Measurements from ENCODE around the gene SSBP3.
"Not testable (repeated sequence)": the region's sequence is repeated elsewhere in the genome, so short reads cannot be mapped to it uniquely, and the experiment has no call there.

The SSBP3 gene

GRCh38 chr1:54429838-54430237 is 23.6 kb upstream of the SSBP3 start:
- no peak overlapping the region for H3K9ac ChIP-seq (ENCODE audit: low read depth in 1 of 2, low read length in 2 of 2)
- no peaks in the 10 kb centered on the region for H3K27me3 ChIP-seq (ENCODE audit: control insufficient read depth in 2 of 2, insufficient read depth in 2 of 2, low read length in 2 of 2)
- H3K27ac ChIP-seq (ENCODE audit: low read depth in 2 of 2, low read length in 2 of 2), result no peak overlapping the region
- H3K9me3 ChIP-seq (ENCODE audit: control insufficient read depth in 2 of 2, low read length in 2 of 2), result no peaks in the 10 kb centered on the region
- H3K4me3 ChIP-seq (ENCODE audit: low read length in 2 of 2), result no peak overlapping the region
- H3K36me3 ChIP-seq (ENCODE audit: control insufficient read depth in 2 of 2, insufficient read depth in 2 of 2, low read length in 2 of 2), result no peaks in the 10 kb centered on the region
- no peaks in the 10 kb centered on the region for H3K4me1 ChIP-seq (ENCODE audit: control insufficient read depth in 2 of 2, insufficient read depth in 2 of 2, low read length in 2 of 2)

GRCh38 chr1:54428837-54429518 is 22.8 kb upstream of the SSBP3 start:
- Histone ChIP-seq H3K27me3 (ENCODE audit: control insufficient read depth in 2 of 2, insufficient read depth in 2 of 2, low read length in 2 of 2) (no peaks in the 10 kb centered on the region), H3K36me3 (ENCODE audit: control insufficient read depth in 2 of 2, insufficient read depth in 2 of 2, low read length in 2 of 2) (no peaks in the 10 kb centered on the region)

GRCh38 chr1:54425152-54425584 is 19.0 kb upstream of the SSBP3 start:
- Histone ChIP-seq H3K4me3 (ENCODE audit: low read length in 2 of 2) (no peak overlapping the region), H3K9ac (ENCODE audit: low read depth in 1 of 2, low read length in 2 of 2) (peak overlapping the region in 1 of 2 donors; percentile 33), H3K36me3 (ENCODE audit: control insufficient read depth in 2 of 2, insufficient read depth in 2 of 2, low read length in 2 of 2) (no peaks in the 10 kb centered on the region), H3K4me1 (ENCODE audit: control insufficient read depth in 2 of 2, insufficient read depth in 2 of 2, low read length in 2 of 2) (peaks cover 4% of the 10 kb centered on the region in 2 donors), H3K27ac (ENCODE audit: low read depth in 2 of 2, low read length in 2 of 2) (peak overlapping the region; percentile 51 to 63), H3K27me3 (ENCODE audit: control insufficient read depth in 2 of 2, insufficient read depth in 2 of 2, low read length in 2 of 2) (no peaks in the 10 kb centered on the region), H3K9me3 (ENCODE audit: control insufficient read depth in 2 of 2, low read length in 2 of 2) (no peaks in the 10 kb centered on the region)

More at GRCh38 chr1:54428837-54429518, 22.8 kb upstream of the SSBP3 start:
- Histone ChIP-seq H3K4me1 (ENCODE audit: control insufficient read depth in 2 of 2, insufficient read depth in 2 of 2, low read length in 2 of 2) (peaks cover 4% of the 10 kb centered on the region in 2 donors), H3K9me3 (ENCODE audit: control insufficient read depth in 2 of 2, low read length in 2 of 2) (no peaks in the 10 kb centered on the region), H3K4me3 (ENCODE audit: low read length in 2 of 2) (no peak overlapping the region), H3K9ac (ENCODE audit: low read depth in 1 of 2, low read length in 2 of 2) (no peak overlapping the region), H3K27ac (ENCODE audit: low read depth in 2 of 2, low read length in 2 of 2) (no peak overlapping the region)

- no peaks in the 10 kb centered on the region for H3K27me3 ChIP-seq (ENCODE audit: control insufficient read depth in 2 of 2, insufficient read depth in 2 of 2, low read length in 2 of 2)
These were observed 18.2 kb upstream of the SSBP3 start for GRCh38 chr1:54424398-54424797.

GRCh38 chr1:54421101-54421504 is 14.9 kb upstream of the SSBP3 start:
- peaks cover 4 to 14% of the 10 kb centered on the region in 2 donors for H3K4me1 ChIP-seq (ENCODE audit: control insufficient read depth in 2 of 2, insufficient read depth in 2 of 2, low read length in 2 of 2)
- no peaks in the 10 kb centered on the region for H3K36me3 ChIP-seq (ENCODE audit: control insufficient read depth in 2 of 2, insufficient read depth in 2 of 2, low read length in 2 of 2)
- no peak overlapping the region for H3K9ac ChIP-seq (ENCODE audit: low read depth in 1 of 2, low read length in 2 of 2)
- no peaks in the 10 kb centered on the region for H3K27me3 ChIP-seq (ENCODE audit: control insufficient read depth in 2 of 2, insufficient read depth in 2 of 2, low read length in 2 of 2)
- H3K9me3 ChIP-seq (ENCODE audit: control insufficient read depth in 2 of 2, low read length in 2 of 2), result no peaks in the 10 kb centered on the region
- H3K4me3 ChIP-seq (ENCODE audit: low read length in 2 of 2), result no peak overlapping the region
- no peak overlapping the region for H3K27ac ChIP-seq (ENCODE audit: low read depth in 2 of 2, low read length in 2 of 2)

More at GRCh38 chr1:54424398-54424797, 18.2 kb upstream of the SSBP3 start:
- Histone ChIP-seq H3K9ac (ENCODE audit: low read depth in 1 of 2, low read length in 2 of 2) (no peak overlapping the region), H3K4me3 (ENCODE audit: low read length in 2 of 2) (no peak overlapping the region), H3K36me3 (ENCODE audit: control insufficient read depth in 2 of 2, insufficient read depth in 2 of 2, low read length in 2 of 2) (no peaks in the 10 kb centered on the region), H3K4me1 (ENCODE audit: control insufficient read depth in 2 of 2, insufficient read depth in 2 of 2, low read length in 2 of 2) (peaks cover 4% of the 10 kb centered on the region in 2 donors), H3K27ac (ENCODE audit: low read depth in 2 of 2, low read length in 2 of 2) (peak overlapping the region in 1 of 2 donors; percentile 63), H3K9me3 (ENCODE audit: control insufficient read depth in 2 of 2, low read length in 2 of 2) (no peaks in the 10 kb centered on the region)

GRCh38 chr1:54418598-54418997 is 12.4 kb upstream of the SSBP3 start:
- H3K9ac ChIP-seq (ENCODE audit: low read depth in 1 of 2, low read length in 2 of 2); H3K4me3 ChIP-seq (ENCODE audit: low read length in 2 of 2); H3K27me3 ChIP-seq (ENCODE audit: control insufficient read depth in 2 of 2, insufficient read depth in 2 of 2, low read length in 2 of 2); H3K9me3 ChIP-seq (ENCODE audit: control insufficient read depth in 2 of 2, low read length in 2 of 2); H3K27ac ChIP-seq (ENCODE audit: low read depth in 2 of 2, low read length in 2 of 2); H3K36me3 ChIP-seq (ENCODE audit: control insufficient read depth in 2 of 2, insufficient read depth in 2 of 2, low read length in 2 of 2): not testable (repeated sequence)
- peaks cover 1 to 14% of the 10 kb centered on the region in 2 donors for H3K4me1 ChIP-seq (ENCODE audit: control insufficient read depth in 2 of 2, insufficient read depth in 2 of 2, low read length in 2 of 2)

- Histone ChIP-seq H3K4me1 (ENCODE audit: control insufficient read depth in 2 of 2, insufficient read depth in 2 of 2, low read length in 2 of 2) (peaks cover 6 to 16% of the 10 kb centered on the region in 2 donors), H3K9me3 (ENCODE audit: control insufficient read depth in 2 of 2, low read length in 2 of 2) (no peaks in the 10 kb centered on the region), H3K36me3 (ENCODE audit: control insufficient read depth in 2 of 2, insufficient read depth in 2 of 2, low read length in 2 of 2) (no peaks in the 10 kb centered on the region), H3K9ac (ENCODE audit: low read depth in 1 of 2, low read length in 2 of 2) (no peak overlapping the region), H3K27me3 (ENCODE audit: control insufficient read depth in 2 of 2, insufficient read depth in 2 of 2, low read length in 2 of 2) (no peaks in the 10 kb centered on the region), H3K27ac (ENCODE audit: low read depth in 2 of 2, low read length in 2 of 2) (no peak overlapping the region), H3K4me3 (ENCODE audit: low read length in 2 of 2) (no peak overlapping the region)
These were observed 10.9 kb upstream of the SSBP3 start for GRCh38 chr1:54417123-54417522.

- H3K9ac ChIP-seq (ENCODE audit: low read depth in 1 of 2, low read length in 2 of 2), result no peak overlapping the region
- H3K27ac ChIP-seq (ENCODE audit: low read depth in 2 of 2, low read length in 2 of 2), result no peak overlapping the region
- no peaks in the 10 kb centered on the region for H3K36me3 ChIP-seq (ENCODE audit: control insufficient read depth in 2 of 2, insufficient read depth in 2 of 2, low read length in 2 of 2)
- H3K4me1 ChIP-seq (ENCODE audit: control insufficient read depth in 2 of 2, insufficient read depth in 2 of 2, low read length in 2 of 2), result peaks cover 6 to 16% of the 10 kb centered on the region in 2 donors
- H3K27me3 ChIP-seq (ENCODE audit: control insufficient read depth in 2 of 2, insufficient read depth in 2 of 2, low read length in 2 of 2), result no peaks in the 10 kb centered on the region
- H3K4me3 ChIP-seq (ENCODE audit: low read length in 2 of 2), result no peak overlapping the region
- H3K9me3 ChIP-seq (ENCODE audit: control insufficient read depth in 2 of 2, low read length in 2 of 2), result no peaks in the 10 kb centered on the region
These were observed 10.2 kb upstream of the SSBP3 start for GRCh38 chr1:54416435-54416834.

- Histone ChIP-seq H3K36me3 (ENCODE audit: control insufficient read depth in 2 of 2, insufficient read depth in 2 of 2, low read length in 2 of 2) (no peaks in the 10 kb centered on the region), H3K4me3 (ENCODE audit: low read length in 2 of 2) (no peak overlapping the region), H3K9ac (ENCODE audit: low read depth in 1 of 2, low read length in 2 of 2) (no peak overlapping the region), H3K27me3 (ENCODE audit: control insufficient read depth in 2 of 2, insufficient read depth in 2 of 2, low read length in 2 of 2) (no peaks in the 10 kb centered on the region), H3K9me3 (ENCODE audit: control insufficient read depth in 2 of 2, low read length in 2 of 2) (no peaks in the 10 kb centered on the region), H3K27ac (ENCODE audit: low read depth in 2 of 2, low read length in 2 of 2) (no peak overlapping the region), H3K4me1 (ENCODE audit: control insufficient read depth in 2 of 2, insufficient read depth in 2 of 2, low read length in 2 of 2) (peaks cover 6 to 16% of the 10 kb centered on the region in 2 donors)
These were observed 9.8 kb upstream of the SSBP3 start for GRCh38 chr1:54415991-54416390.

- Histone ChIP-seq H3K9me3 (ENCODE audit: control insufficient read depth in 2 of 2, low read length in 2 of 2) (no peaks in the 10 kb centered on the region), H3K4me3 (ENCODE audit: low read length in 2 of 2) (no peak overlapping the region), H3K36me3 (ENCODE audit: control insufficient read depth in 2 of 2, insufficient read depth in 2 of 2, low read length in 2 of 2) (no peaks in the 10 kb centered on the region), H3K27ac (ENCODE audit: low read depth in 2 of 2, low read length in 2 of 2) (no peak overlapping the region), H3K27me3 (ENCODE audit: control insufficient read depth in 2 of 2, insufficient read depth in 2 of 2, low read length in 2 of 2) (no peaks in the 10 kb centered on the region), H3K4me1 (ENCODE audit: control insufficient read depth in 2 of 2, insufficient read depth in 2 of 2, low read length in 2 of 2) (peaks cover 6 to 16% of the 10 kb centered on the region in 2 donors), H3K9ac (ENCODE audit: low read depth in 1 of 2, low read length in 2 of 2) (no peak overlapping the region)
These were observed 9.3 kb upstream of the SSBP3 start for GRCh38 chr1:54415533-54415932.
